Epithelial cell of prostate (primary cell): Measurements from ENCODE around the gene PHF19.

Experiments
- DNase-seq: peaks from one replicate; pipeline ENCODE4 v3.0.0-alpha.2; 2011; ENCODE audit warnings: low read depth, low spot score
- H3K27ac ChIP-seq: fragments of 450-650 bp; 2 replicates; pipeline ENCODE4 v1.5.1; 2017; ENCODE audit warnings: mild to moderate bottlenecking

The PHF19 gene

GRCh38 chr9:120893611-120894307 is 16.8 kb upstream of the PHF19 start:
- DNase-seq, result no peak
- H3K27ac ChIP-seq, result no peak overlapping the region

GRCh38 chr9:120892748-120893610 is 16.0 kb upstream of the PHF19 start:
- peak; percentile 87 for DNase-seq
- peak overlapping the region; percentile 45 for H3K27ac ChIP-seq

- H3K27ac ChIP-seq, result peak overlapping the region; percentile 45
- DNase-seq, result no peak
Observed at GRCh38 chr9:120891884-120892747, 15.1 kb upstream of the PHF19 start.

GRCh38 chr9:120891245-120891883 is 14.4 kb upstream of the PHF19 start:
- DNase-seq, result no peak
- H3K27ac ChIP-seq, result peak overlapping the region; percentile 45

GRCh38 chr9:120890320-120891244 is 13.6 kb upstream of the PHF19 start:
- H3K27ac ChIP-seq, result no peak overlapping the region
- DNase-seq, result no peak

GRCh38 chr9:120889606-120890271 is 12.8 kb upstream of the PHF19 start:
- DNase-seq, result no peak
- H3K27ac ChIP-seq, result no peak overlapping the region

GRCh38 chr9:120888626-120889025 is 11.6 kb upstream of the PHF19 start:
- no peak for DNase-seq
- no peak overlapping the region for H3K27ac ChIP-seq

- no peak for DNase-seq
- no peak overlapping the region for H3K27ac ChIP-seq
Observed at GRCh38 chr9:120886490-120886967, 9.5 kb upstream of the PHF19 start.

GRCh38 chr9:120885958-120886357 is 9.0 kb upstream of the PHF19 start:
- no peak overlapping the region for H3K27ac ChIP-seq
- no peak for DNase-seq

GRCh38 chr9:120885457-120885856 is 8.5 kb upstream of the PHF19 start:
- H3K27ac ChIP-seq, result no peak overlapping the region

GRCh38 chr9:120883608-120883996 is 6.6 kb upstream of the PHF19 start:
- no peak for DNase-seq
- H3K27ac ChIP-seq, result no peak overlapping the region

More at GRCh38 chr9:120885457-120885856, 8.5 kb upstream of the PHF19 start:
- DNase-seq, result no peak

GRCh38 chr9:120882935-120883607 is 6.1 kb upstream of the PHF19 start:
- H3K27ac ChIP-seq, result no peak overlapping the region
- DNase-seq, result no peak

- no peak overlapping the region for H3K27ac ChIP-seq
- no peak for DNase-seq
Observed at GRCh38 chr9:120879446-120879845, 2.5 kb upstream of the PHF19 start.

GRCh38 chr9:120878188-120879130 is 1.5 kb upstream of the PHF19 start:
- H3K27ac ChIP-seq, result no peak overlapping the region
- no peak for DNase-seq

GRCh38 chr9:120877276-120878034 is 467 bp upstream of the PHF19 start:
- DNase-seq, result no peak
- H3K27ac ChIP-seq, result peak overlapping the region; percentile 94
